Left lung (tissue), 10 donors: ENCODE measurements around the gene CACNA1D. TPM values are rescaled to one million over a fixed set of nuclear protein-coding genes. Genes with fewer than 3 reads are reported as not detected.
A peak's percentile ranks its signal among the peaks of the same experiment; 100 is the strongest.
"Not testable (repeated sequence)": the region's sequence is repeated elsewhere in the genome, so short reads cannot be mapped to it uniquely, and the experiment has no call there.

ENCODE experiments used
- ATAC-seq: fragments of 200-7000 bp; cut with Tn5 transposase; one replicate; pipeline ENCODE4 v1.9.1; 2020; ENCODE audit warnings: moderate library complexity
- DNase-seq, 4 donors: peaks; one replicate each; pipeline ENCODE4 v3.0.0-alpha.2; 2013 to 2020
- H3K27ac ChIP-seq, 2 donors: fragments of 200-600 bp; sonication (generic) in 1 of 2; one replicate each; pipeline versions ENCODE4 v1.5.0 to v1.8.0; 2020 to 2021
- H3K27me3 ChIP-seq, 2 donors: fragments of 200-600 bp; sonication (generic) in 1 of 2; one replicate each; pipeline versions ENCODE4 v1.5.0 to v1.8.0; 2020 to 2021
- H3K36me3 ChIP-seq, 2 donors: fragments of 200-600 bp; sonication (generic) in 1 of 2; one replicate each; pipeline versions ENCODE4 v1.5.0 to v1.8.0; 2020 to 2021
- H3K4me1 ChIP-seq, 2 donors: fragments of 200-600 bp; one replicate each; pipeline ENCODE4 v1.8.0; 2021
- H3K4me3 ChIP-seq, 2 donors: fragments of 200-600 bp; sonication (generic) in 1 of 2; one replicate each; pipeline versions ENCODE4 v1.5.0 to v1.8.0; 2020 to 2021; ENCODE audit warnings: mild to moderate bottlenecking in 1 of 2
- H3K9me3 ChIP-seq, 2 donors: fragments of 200-600 bp; sonication (generic) in 1 of 2; one replicate each; pipeline versions ENCODE4 v1.5.0 to v1.8.0; 2020 to 2021
- intact Hi-C, 2 donors: fragments of 100-400 bp; cut with DNase I; formaldehyde crosslinking; loops; one replicate each; pipeline versions ENCODE4 v1.11.2 to v1.14.2; 2022
- polyA plus RNA-seq, 6 donors: library from polyadenylated mRNA; unstranded; fragments of 120-200 nt; gene quantifications; one replicate each; pipeline ENCODE4 v1.2.1, GENCODE V29; 2013; ENCODE audit not compliant: insufficient read length in 6 of 6
- total RNA-seq, 2 donors: library from RNA; stranded (reverse); fragmentation: NEBNext Ultra II Directional; extraction: Animal tissue kit (Norgen Biotek cat#: 25700); gene quantifications; one replicate each; pipeline ENCODE4 v1.2.1, GENCODE V29; 2021
- TF ChIP-seq, protein P1 (sequence below), 2 donors: fragments of 200-600 bp; sonication (generic) in 1 of 2; IDR thresholded peaks; one replicate each; pipeline versions ENCODE4 v1.5.0 to v1.8.0; 2021; ENCODE audit warnings: antibody characterized with exemption in 2 of 2
- donor health status: DM: no; HTN: yes; CAD: no.
- donor health status: DM: no; HTN: no; CAD: no.

Gene CACNA1D
- total and polyA plus RNA-seq, 8 donors = 32.6 to 78.2 (median 56.2) TPM

DNA sequence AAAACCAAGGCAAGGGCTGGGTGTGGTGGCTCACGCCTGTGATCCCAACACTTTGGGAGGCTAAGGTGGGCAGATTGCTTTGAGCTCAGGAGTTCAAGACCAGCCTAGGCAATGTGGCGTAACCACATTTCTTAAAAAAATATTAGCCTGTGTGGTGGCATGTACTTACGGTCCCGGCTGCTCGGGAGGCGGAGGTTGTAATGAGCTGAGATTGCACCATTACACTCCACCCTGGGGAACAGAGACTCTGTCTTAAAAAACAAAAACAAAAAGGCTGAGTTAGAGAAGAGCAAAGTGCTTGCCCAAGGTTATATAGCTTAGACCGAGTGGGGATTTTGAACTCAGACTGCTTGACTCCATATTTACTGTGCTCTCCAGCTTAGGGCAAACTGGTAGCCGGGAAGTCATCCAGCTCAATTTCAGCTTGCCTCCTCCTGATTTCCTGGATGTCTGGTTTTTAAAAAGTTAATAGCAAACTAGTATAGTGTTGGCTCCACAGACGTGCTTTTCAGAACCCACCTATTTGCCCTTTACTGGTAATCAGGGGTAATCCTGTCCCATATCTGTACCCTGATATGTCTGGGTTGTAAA lies 138.9 kb downstream of the CACNA1D start:
- Histone ChIP-seq H3K9me3 (peaks cover 0 to 2% of the 10 kb centered on the region in 2 donors), H3K27me3 (no peaks in the 10 kb centered on the region), H3K4me3 (no peak overlapping the region), H3K4me1 (peaks cover 3 to 5% of the 10 kb centered on the region in 2 donors), H3K27ac (peak overlapping the region in 1 of 2 donors; percentile 41), H3K36me3 (no peaks in the 10 kb centered on the region)
- DNase-seq = no peak
- TF ChIP-seq, protein P1, sequence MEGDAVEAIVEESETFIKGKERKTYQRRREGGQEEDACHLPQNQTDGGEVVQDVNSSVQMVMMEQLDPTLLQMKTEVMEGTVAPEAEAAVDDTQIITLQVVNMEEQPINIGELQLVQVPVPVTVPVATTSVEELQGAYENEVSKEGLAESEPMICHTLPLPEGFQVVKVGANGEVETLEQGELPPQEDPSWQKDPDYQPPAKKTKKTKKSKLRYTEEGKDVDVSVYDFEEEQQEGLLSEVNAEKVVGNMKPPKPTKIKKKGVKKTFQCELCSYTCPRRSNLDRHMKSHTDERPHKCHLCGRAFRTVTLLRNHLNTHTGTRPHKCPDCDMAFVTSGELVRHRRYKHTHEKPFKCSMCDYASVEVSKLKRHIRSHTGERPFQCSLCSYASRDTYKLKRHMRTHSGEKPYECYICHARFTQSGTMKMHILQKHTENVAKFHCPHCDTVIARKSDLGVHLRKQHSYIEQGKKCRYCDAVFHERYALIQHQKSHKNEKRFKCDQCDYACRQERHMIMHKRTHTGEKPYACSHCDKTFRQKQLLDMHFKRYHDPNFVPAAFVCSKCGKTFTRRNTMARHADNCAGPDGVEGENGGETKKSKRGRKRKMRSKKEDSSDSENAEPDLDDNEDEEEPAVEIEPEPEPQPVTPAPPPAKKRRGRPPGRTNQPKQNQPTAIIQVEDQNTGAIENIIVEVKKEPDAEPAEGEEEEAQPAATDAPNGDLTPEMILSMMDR (IDR thresholded peaks at IDR 0.05) = no peak
- intact Hi-C loops = no loop called here
- peak; percentile 67 for ATAC-seq

DNA sequence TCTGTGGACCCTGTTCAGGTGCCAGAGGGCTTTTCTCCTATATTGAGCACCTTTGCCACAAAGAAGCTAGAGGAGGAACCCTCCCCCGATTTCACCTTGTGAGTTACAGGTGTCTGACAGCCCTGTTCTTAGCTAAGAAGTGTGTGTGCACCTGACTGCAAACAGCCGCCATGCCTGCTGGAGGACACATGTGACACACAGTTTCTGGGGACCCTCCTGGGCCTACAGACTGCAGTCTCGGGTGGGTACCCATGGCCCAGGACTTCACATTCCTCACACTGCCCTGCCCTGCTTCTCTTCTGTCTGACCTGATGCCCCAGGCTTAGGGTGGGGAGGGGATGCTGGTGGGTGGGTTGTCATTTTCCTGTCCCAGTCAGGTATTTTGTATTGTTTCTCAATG lies 140.6 kb downstream of the CACNA1D start:
- Histone ChIP-seq H3K27ac (no peak overlapping the region), H3K4me3 (no peak overlapping the region), H3K27me3 (no peaks in the 10 kb centered on the region), H3K4me1 (peaks cover 2 to 3% of the 10 kb centered on the region in 2 donors), H3K36me3 (no peaks in the 10 kb centered on the region), H3K9me3 (peaks cover 0 to 2% of the 10 kb centered on the region in 2 donors)
- no peak for ATAC-seq
- intact Hi-C loops = no loop called here
- TF ChIP-seq, protein P1 (IDR thresholded peaks at IDR 0.05) = no peak
- no peak for DNase-seq

- H3K27ac ChIP-seq, H3K4me3 ChIP-seq, H3K27me3 ChIP-seq, H3K9me3 ChIP-seq, intact Hi-C loops, H3K36me3 ChIP-seq, H3K4me1 ChIP-seq, DNase-seq: not testable (repeated sequence)
- ATAC-seq = peak; percentile 30
Measured at GRCh38 chr3:53638806-53639205, 144.4 kb downstream of the CACNA1D start.

GRCh38 chr3:53641397-53641796 lies 147.0 kb downstream of the CACNA1D start:
- DNase-seq = no peak
- Histone ChIP-seq H3K27me3 (no peaks in the 10 kb centered on the region), H3K27ac (no peak overlapping the region), H3K36me3 (no peaks in the 10 kb centered on the region), H3K4me3 (no peak overlapping the region), H3K4me1 (no peaks in the 10 kb centered on the region), H3K9me3 (no peaks in the 10 kb centered on the region)
- TF ChIP-seq, protein P1 (IDR thresholded peaks at IDR 0.05) = no peak
- intact Hi-C loops = no loop called here
- ATAC-seq = no peak

- Histone ChIP-seq H3K36me3 (no peaks in the 10 kb centered on the region), H3K4me1 (no peaks in the 10 kb centered on the region), H3K4me3 (no peak overlapping the region), H3K9me3 (no peaks in the 10 kb centered on the region), H3K27me3 (no peaks in the 10 kb centered on the region), H3K27ac (no peak overlapping the region)
- intact Hi-C loops = no loop called here
- ATAC-seq = no peak
- TF ChIP-seq, protein P1 (IDR thresholded peaks at IDR 0.05) = no peak
- DNase-seq = no peak
Measured at GRCh38 chr3:53642211-53642610, 147.8 kb downstream of the CACNA1D start.

GRCh38 chr3:53643757-53644156 lies 149.3 kb downstream of the CACNA1D start:
- intact Hi-C loops = no loop called here
- H3K27ac ChIP-seq = no peak overlapping the region
- H3K4me3 ChIP-seq = no peak overlapping the region
- no peaks in the 10 kb centered on the region for H3K9me3 ChIP-seq
- ATAC-seq (no peak), DNase-seq (no peak)
- TF ChIP-seq, protein P1 (IDR thresholded peaks at IDR 0.05) = no peak
- H3K27me3 ChIP-seq = no peaks in the 10 kb centered on the region
- no peaks in the 10 kb centered on the region for H3K4me1 ChIP-seq
- no peaks in the 10 kb centered on the region for H3K36me3 ChIP-seq
